OCI-LY3 (cell line): ENCODE results near the gene KIF6.

Experiments
- H2AFZ ChIP-seq: fragments of 200-600, 300-600 bp; shearing (Covaris generic); 2 replicates; pipeline ENCODE4 v1.6.0; 2014; ENCODE audit warnings: antibody characterized with exemption, low read depth, low read length
- H3K27ac ChIP-seq: fragments of 200-600, 300-600 bp; sonication (generic); 2 replicates; pipeline ENCODE4 v1.5.1; 2014; ENCODE audit warnings: mild to moderate bottlenecking, low read length, moderate library complexity, mixed read lengths
- H3K27me3 ChIP-seq: fragments of 200-600, 300-600 bp; sonication (generic); 2 replicates; pipeline ENCODE4 v1.6.1; 2014; ENCODE audit warnings: low read depth, low read length, mixed read lengths
- H3K36me3 ChIP-seq: fragments of 200-600, 300-600 bp; sonication (generic); replicated peaks from 2 replicates; pipeline ENCODE3; 2014; ENCODE audit warnings: low read depth, low read length, mixed read lengths
- H3K4me1 ChIP-seq: fragments of 300-600, 200-600 bp; sonication (generic); 2 replicates; pipeline ENCODE4 v1.6.1; 2014; ENCODE audit warnings: low read length, mixed read lengths
- H3K4me2 ChIP-seq: fragments of 200-600, 300-600 bp; sonication (generic); 2 replicates; pipeline ENCODE4 v1.6.1; 2014; ENCODE audit warnings: low read length, mixed read lengths
- H3K4me3 ChIP-seq: fragments of 300-600, 200-600 bp; sonication (generic); 2 replicates; pipeline ENCODE4 v1.5.1; 2014; ENCODE audit warnings: antibody characterized with exemption, mild to moderate bottlenecking, low read length, moderate library complexity
- H3K79me2 ChIP-seq: fragments of 300-600, 200-600 bp; shearing (Covaris generic); 2 replicates; pipeline ENCODE4 v1.6.1; 2014; ENCODE audit warnings: mild to moderate bottlenecking, low read length, mixed read lengths
- H3K9ac ChIP-seq: fragments of 300-600, 200-600 bp; shearing (Covaris generic); 2 replicates; pipeline ENCODE4 v1.6.0; 2014; ENCODE audit warnings: mild to moderate bottlenecking, low read length, moderate library complexity
- H3K9me3 ChIP-seq: fragments of 200-600, 300-600 bp; shearing (Covaris generic); 2 replicates; pipeline ENCODE4 v1.6.1; 2014; ENCODE audit warnings: low read length, mixed read lengths; ENCODE audit not compliant: insufficient read depth
- H4K20me1 ChIP-seq: fragments of 200-600, 300-600 bp; sonication (generic); 2 replicates; pipeline ENCODE4 v1.6.1; 2016; ENCODE audit warnings: low read length, mixed read lengths; ENCODE audit not compliant: insufficient read depth
- EZH2phosphoT487 ChIP-seq: fragments of 200-600 bp; shearing (Covaris generic); IDR thresholded peaks from 2 replicates; pipeline ENCODE4 v1.6.1; 2018; ENCODE audit warnings: antibody characterized with exemption, mixed run types, low read depth
- TF ChIP-seq, protein P1 (sequence below): fragments of 200-600, 300-600 bp; sonication (generic); IDR thresholded peaks from 2 replicates; pipeline ENCODE4 v1.5.1; 2014; ENCODE audit warnings: antibody characterized with exemption, low read length, low read depth

KIF6 gene

DNA sequence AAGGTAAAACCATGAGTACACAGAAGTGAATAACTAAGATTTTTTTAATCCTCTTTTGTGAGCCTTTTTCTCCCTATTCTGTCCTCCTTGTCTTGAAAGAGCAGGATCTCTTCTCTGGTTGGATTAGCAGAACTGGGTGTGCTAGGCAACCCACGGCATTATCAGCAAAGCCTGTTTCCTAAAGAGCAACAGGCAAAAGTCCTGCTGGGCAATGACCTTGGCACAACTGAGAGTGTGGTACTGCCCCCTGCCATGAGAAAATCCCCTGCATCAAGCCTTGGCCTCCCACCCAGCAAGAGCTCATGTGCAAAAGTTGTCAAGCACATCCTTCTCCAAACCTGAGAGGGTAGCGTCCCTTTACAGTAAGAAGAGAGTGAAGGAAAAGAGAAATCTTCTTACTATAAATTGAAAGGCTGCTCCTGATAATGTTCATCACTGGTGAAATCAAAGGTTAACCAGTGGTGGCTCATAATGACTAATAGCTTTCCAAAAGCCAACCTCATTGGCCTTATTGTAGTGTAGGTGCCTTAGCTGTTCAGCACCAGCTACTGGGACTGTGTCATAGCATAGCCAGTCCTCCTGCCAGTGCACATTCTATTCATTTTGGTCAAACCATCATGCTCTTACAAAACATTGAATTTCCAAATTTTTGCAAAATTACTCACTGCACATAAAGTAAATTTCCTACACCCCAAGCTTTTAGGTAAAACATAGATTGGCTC is 17.1 kb downstream of the KIF6 start:
- TF ChIP-seq, protein P1, sequence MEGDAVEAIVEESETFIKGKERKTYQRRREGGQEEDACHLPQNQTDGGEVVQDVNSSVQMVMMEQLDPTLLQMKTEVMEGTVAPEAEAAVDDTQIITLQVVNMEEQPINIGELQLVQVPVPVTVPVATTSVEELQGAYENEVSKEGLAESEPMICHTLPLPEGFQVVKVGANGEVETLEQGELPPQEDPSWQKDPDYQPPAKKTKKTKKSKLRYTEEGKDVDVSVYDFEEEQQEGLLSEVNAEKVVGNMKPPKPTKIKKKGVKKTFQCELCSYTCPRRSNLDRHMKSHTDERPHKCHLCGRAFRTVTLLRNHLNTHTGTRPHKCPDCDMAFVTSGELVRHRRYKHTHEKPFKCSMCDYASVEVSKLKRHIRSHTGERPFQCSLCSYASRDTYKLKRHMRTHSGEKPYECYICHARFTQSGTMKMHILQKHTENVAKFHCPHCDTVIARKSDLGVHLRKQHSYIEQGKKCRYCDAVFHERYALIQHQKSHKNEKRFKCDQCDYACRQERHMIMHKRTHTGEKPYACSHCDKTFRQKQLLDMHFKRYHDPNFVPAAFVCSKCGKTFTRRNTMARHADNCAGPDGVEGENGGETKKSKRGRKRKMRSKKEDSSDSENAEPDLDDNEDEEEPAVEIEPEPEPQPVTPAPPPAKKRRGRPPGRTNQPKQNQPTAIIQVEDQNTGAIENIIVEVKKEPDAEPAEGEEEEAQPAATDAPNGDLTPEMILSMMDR: no peak
- no peak for TF ChIP-seq EZH2phosphoT487
- Histone ChIP-seq H3K4me2 (no peak overlapping the region), H3K36me3 (no peaks in the 10 kb centered on the region)

DNA sequence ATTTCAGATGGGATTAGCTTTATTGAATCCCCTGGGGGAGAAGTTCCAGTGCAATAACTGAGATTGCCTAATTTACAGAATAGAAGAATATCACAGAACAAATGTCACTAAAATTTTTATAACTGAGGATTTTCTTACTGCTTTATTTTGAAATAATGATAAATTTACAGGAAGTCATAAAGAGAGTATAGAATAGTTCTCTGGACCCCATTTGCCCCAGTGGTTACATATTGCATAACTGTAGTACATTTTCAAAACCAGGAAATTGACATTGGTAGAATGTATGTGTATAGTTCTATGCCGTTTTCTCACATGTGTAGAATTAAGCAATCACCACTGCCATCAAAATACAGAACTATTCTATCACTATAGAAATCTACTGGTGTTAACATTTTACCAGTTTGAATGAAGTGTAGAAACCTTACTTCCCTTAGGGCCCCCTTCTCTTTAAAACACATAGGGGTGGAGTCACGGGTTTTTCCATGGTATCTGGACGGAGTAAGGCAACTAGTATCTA is 18.3 kb downstream of the KIF6 start:
- H3K79me2 ChIP-seq: no peaks in the 10 kb centered on the region

More for the DNA sequence above, 17.1 kb downstream of the KIF6 start:
- H3K4me1 ChIP-seq: no peaks in the 10 kb centered on the region
- H3K79me2 ChIP-seq: no peaks in the 10 kb centered on the region
- H3K27me3 ChIP-seq: no peaks in the 10 kb centered on the region
- H3K4me3 ChIP-seq: no peak overlapping the region
- no peak overlapping the region for H3K27ac ChIP-seq
- H4K20me1 ChIP-seq: no peaks in the 10 kb centered on the region
- no peaks in the 10 kb centered on the region for H3K9me3 ChIP-seq
- H2AFZ ChIP-seq: no peak overlapping the region
- H3K9ac ChIP-seq: no peak overlapping the region

DNA sequence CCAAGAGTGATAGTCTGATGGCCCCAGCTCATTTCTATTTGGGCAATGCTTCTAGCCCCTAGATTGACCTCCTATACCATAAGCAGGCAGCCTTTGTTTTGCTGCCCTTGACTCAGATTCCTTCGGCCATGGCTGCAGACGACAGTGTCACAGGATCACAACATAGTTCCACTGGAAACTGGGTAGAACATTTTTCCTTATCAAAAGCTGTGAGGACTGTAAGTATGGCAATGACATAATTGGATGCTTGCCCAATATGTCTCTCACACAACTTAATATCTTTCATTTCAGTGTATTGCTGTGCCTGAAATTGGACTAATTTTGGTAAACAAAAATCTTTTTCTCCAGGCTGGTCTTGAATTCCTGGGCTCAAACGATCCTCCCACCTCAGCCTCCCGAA is 22.9 kb downstream of the KIF6 start:
- Histone ChIP-seq H3K36me3 (no peaks in the 10 kb centered on the region), H3K27me3 (no peaks in the 10 kb centered on the region), H2AFZ (no peak overlapping the region), H3K9me3 (no peaks in the 10 kb centered on the region), H3K27ac (no peak overlapping the region), H3K79me2 (no peaks in the 10 kb centered on the region), H3K4me3 (no peak overlapping the region), H3K4me2 (no peak overlapping the region), H4K20me1 (no peaks in the 10 kb centered on the region), H3K9ac (no peak overlapping the region), H3K4me1 (peaks cover 16% of the 10 kb centered on the region)
- no peak for TF ChIP-seq EZH2phosphoT487
- TF ChIP-seq, protein P1: no peak

More for the DNA sequence above, 18.3 kb downstream of the KIF6 start:
- Histone ChIP-seq H3K4me3 (no peak overlapping the region), H3K9ac (no peak overlapping the region), H3K4me1 (no peaks in the 10 kb centered on the region), H2AFZ (no peak overlapping the region), H3K36me3 (no peaks in the 10 kb centered on the region), H3K27me3 (no peaks in the 10 kb centered on the region), H3K27ac (no peak overlapping the region), H3K9me3 (no peaks in the 10 kb centered on the region), H4K20me1 (no peaks in the 10 kb centered on the region), H3K4me2 (no peak overlapping the region)
- no peak for TF ChIP-seq EZH2phosphoT487

DNA sequence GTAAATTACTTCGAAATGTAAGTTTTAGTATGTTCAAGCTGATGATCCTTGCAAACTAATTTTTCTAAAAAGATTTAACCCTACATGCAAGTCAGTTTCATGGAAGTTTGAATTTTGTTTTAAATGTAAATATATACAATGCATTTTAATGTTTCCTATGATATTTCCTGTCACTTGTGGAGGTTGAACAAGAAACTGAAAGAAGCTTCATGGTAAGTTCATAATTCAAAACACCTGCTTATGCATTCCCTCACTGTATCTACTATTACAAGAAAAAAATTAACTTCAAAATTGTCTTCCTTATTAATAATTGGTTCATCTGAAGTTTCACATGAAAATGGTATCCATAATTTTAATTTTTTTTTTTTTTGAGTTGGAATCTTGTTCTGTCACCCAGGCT is 24.8 kb downstream of the KIF6 start:
- no peak overlapping the region for H3K4me2 ChIP-seq

More for the DNA sequence above, 24.8 kb downstream of the KIF6 start:
- Histone ChIP-seq H3K9me3 (no peaks in the 10 kb centered on the region), H3K4me3 (no peak overlapping the region), H3K36me3 (no peaks in the 10 kb centered on the region), H3K27ac (no peak overlapping the region), H3K4me1 (peaks cover 22% of the 10 kb centered on the region), H3K79me2 (no peaks in the 10 kb centered on the region), H3K27me3 (no peaks in the 10 kb centered on the region), H3K9ac (no peak overlapping the region), H4K20me1 (no peaks in the 10 kb centered on the region), H2AFZ (no peak overlapping the region)
- TF ChIP-seq, protein P1: no peak
- no peak for TF ChIP-seq EZH2phosphoT487
